NT2/D1 (cell line): ENCODE results near the gene NXPH3.

Experiments used
- SUZ12 ChIP-seq: IDR thresholded peaks from 2 replicates; pipeline ENCODE4 v1.6.1; 2011; ENCODE audit not compliant: insufficient read length, insufficient read depth; ENCODE audit errors: extremely low read depth
- YY1 ChIP-seq: IDR thresholded peaks from 2 replicates; pipeline ENCODE4 v1.6.1; 2011; ENCODE audit not compliant: insufficient read length, insufficient read depth
- ZNF274 ChIP-seq: IDR thresholded peaks from 2 replicates; pipeline ENCODE4 v1.6.1; 2011; ENCODE audit warnings: mild to moderate bottlenecking, low read depth, low read length

DNA sequence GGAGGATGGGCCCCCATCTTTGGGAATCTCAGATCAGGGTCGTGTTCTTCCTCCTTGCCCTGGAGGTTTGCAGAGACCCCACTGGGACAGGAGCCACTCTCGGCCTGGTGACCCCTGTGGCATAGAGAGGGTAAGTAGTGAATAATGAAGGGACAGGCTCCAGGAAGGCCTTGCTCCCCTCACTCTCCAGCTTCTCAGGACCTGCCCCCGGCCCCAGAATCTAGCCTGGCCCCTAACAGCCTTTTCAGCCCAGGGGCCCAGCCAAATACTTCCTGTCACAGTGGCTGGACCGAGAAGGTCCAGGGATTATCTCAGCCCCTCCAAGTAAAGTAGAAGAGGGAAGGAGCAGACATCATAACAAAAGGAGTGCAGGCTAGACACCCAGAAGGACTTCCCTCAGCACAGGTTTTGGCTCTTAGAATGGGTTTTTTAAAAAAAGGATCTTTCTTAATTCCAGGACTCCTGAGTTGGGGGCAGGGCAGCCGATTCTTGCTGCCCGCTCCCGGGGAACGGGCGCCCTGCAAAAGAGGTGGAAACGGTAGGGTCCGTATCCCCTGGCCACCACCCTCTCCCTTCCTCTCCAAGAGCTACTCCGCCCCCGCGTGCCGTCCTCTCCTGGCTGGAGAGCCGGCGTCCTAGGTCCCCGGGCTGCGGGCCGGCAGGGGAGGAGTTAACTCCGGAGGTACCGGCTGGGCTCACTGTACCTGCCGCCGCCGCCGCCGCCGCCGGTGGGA lies 559 bp upstream of the NXPH3 start:
- TF ChIP-seq YY1 (no peak), SUZ12 (no peak), ZNF274 (no peak)
